GM12801 (cell line): ENCODE results near the gene PIP5K1C.

Source experiments
- TF ChIP-seq, protein P1 (sequence below): IDR thresholded peaks from one replicate; pipeline ENCODE4 v1.5.1; 2011; ENCODE audit warnings: control low read depth; ENCODE audit not compliant: insufficient read length; ENCODE audit errors: extremely low read depth

Gene PIP5K1C

DNA sequence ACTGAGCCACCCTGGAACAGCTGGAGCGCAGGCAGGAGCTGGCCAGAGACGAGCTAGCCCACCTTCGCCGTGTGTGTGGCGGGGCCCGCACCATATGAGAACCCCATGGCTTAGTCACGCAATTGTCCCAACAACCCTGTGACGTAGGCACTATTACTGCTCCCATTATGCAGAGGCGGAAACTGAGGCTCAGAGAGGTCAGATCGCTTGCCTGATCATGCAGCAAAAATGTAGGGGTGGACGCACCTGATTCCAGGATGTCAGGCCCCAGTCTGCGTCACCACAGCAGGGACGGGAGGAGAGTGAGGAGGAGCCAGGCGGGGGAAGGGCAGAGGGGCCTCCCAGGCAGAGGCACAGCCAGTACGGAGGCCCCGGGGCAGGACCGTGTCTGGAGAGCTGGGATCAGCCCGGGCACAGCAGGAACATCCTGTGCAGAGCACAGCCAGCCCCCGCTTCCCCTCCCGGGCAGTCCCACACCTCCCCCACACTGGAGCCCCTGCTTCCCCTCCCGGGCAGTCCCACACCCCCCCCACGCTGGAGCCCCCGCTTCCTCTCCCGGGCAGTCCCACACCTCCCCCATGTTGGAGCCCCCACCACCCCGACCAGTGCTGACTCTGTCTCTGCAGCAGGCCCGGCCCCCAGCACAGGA, 16.7 kb downstream of the PIP5K1C start:
- TF ChIP-seq, protein P1, sequence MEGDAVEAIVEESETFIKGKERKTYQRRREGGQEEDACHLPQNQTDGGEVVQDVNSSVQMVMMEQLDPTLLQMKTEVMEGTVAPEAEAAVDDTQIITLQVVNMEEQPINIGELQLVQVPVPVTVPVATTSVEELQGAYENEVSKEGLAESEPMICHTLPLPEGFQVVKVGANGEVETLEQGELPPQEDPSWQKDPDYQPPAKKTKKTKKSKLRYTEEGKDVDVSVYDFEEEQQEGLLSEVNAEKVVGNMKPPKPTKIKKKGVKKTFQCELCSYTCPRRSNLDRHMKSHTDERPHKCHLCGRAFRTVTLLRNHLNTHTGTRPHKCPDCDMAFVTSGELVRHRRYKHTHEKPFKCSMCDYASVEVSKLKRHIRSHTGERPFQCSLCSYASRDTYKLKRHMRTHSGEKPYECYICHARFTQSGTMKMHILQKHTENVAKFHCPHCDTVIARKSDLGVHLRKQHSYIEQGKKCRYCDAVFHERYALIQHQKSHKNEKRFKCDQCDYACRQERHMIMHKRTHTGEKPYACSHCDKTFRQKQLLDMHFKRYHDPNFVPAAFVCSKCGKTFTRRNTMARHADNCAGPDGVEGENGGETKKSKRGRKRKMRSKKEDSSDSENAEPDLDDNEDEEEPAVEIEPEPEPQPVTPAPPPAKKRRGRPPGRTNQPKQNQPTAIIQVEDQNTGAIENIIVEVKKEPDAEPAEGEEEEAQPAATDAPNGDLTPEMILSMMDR = no peak

DNA sequence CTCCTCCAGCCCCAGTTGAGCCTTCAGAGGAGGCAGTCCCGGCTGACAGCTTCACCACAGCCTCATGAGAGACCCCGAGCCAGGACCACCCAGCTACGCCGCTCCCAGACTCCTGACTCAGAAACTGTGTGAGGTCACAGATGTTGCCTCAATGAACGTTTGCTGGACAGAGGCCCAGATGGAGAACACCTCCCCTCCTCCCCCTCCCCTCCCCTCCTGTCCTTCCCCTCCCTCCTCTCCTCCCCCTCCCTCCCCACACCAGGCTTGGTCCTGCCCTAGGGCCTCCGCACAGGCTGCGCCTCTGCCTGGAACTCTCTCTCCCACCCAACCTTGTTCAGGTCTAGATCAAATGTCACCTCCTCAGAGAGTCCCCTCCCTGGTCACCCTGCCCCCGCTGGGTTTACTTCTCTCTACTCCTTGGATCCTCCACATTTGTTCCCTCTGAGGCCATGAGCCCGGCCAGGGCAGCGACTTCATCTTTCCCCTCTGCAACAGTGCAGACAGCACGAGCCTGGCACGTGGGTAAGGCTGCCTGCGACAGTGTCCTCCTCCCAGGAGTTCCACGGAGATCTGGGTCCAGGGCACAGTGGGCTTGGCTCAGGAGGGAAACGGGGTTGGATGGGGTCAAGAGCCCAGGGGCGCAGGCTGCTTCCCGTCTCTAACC, 17.4 kb downstream of the PIP5K1C start:
- TF ChIP-seq, protein P1 = no peak

- TF ChIP-seq, protein P1 = no peak
Measured at GRCh38 chr19:3682286-3682685, 18.0 kb downstream of the PIP5K1C start.

- TF ChIP-seq, protein P1 = no peak
Measured at GRCh38 chr19:3680939-3681338, 19.3 kb downstream of the PIP5K1C start.

DNA sequence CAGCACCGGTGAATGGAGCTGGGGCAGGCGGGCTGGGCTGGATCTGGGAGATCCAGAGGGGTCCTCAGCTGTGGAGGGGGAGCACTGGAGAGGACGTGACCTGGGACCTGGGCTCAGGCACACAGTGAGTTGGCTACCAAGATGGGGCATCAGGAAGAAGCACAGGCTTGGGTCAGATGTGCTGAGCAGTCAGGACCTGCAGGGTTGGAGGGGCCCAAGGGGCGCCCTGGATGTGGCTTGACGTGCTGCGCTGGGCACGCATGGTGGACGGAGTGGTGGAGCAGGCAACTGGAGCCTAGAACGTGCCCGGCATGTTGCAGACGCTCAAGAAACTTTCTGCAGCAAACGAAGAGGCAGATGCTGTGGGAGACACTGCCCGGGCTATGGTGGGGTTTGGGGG, 20.7 kb downstream of the PIP5K1C start:
- TF ChIP-seq, protein P1 = no peak

DNA sequence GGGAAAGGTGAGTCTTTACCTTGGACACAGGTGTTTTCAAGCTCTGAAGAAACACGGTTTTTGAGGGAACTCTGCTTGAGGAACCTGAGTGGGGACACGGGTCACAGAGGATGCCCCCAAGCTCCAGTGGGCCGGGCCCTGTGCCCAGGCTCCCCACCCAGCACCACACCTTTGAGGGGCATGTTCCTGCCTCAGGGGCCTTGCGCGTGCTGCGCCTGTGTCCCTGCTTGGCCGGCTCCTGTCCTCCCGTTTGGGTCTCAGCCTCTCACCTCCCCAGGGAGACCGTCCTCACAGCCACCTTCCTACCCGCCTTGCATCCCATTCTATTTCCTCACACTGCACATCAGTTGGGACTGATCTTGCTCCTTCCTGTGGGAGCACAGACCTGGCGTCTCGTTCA, 21.1 kb downstream of the PIP5K1C start:
- TF ChIP-seq, protein P1 = no peak

DNA sequence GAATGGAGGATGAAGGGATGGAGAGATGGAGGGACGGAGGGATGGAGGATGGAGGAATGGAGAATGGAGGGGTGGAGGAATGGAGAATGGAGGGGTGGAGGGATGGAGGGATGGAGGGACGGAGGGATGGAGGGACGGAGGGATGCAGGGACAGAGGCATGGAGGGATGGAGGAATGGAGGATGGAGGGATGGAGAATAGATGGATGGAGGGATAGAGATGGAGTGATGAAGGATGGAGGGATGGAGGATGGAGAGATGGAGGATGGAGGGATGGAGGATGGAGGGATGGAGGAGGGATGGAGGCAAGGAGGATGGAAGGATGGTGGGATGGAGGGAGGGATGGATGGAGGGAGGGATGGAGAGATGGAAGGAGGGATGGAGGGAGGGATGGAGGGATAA, 22.1 kb downstream of the PIP5K1C start:
- TF ChIP-seq, protein P1 = no peak
